Smooth muscle cell (in vitro differentiated cells): ENCODE measurements around the gene TMEM63A. TPM values are rescaled to one million over a fixed set of nuclear protein-coding genes. Genes with fewer than 3 reads are reported as not detected.
A peak's percentile ranks its signal among the peaks of the same experiment; 100 is the strongest.
"Not testable (repeated sequence)": the region's sequence is repeated elsewhere in the genome, so short reads cannot be mapped to it uniquely, and the experiment has no call there.

ENCODE experiments used
- DNase-seq: peaks from one replicate; lab custom pipeline; 2025; ENCODE audit not compliant: unreplicated experiment; lab: John Stamatoyannopoulos, UW
- H2AFZ ChIP-seq: fragments of 200-600 bp; sonication (generic); 2 replicates; pipeline ENCODE4 v1.6.0; 2016; ENCODE audit warnings: antibody characterized with exemption, low read depth, mild to moderate bottlenecking
- H3F3A ChIP-seq: fragments of 200-600 bp; sonication (generic); 2 replicates; pipeline ENCODE4 v1.6.0; 2017; ENCODE audit warnings: antibody characterized with exemption, low read depth
- H3K27ac ChIP-seq: fragments of 200-600 bp; sonication (generic); 2 replicates; pipeline ENCODE4 v1.5.1; 2016; ENCODE audit warnings: low read depth, mild to moderate bottlenecking
- H3K27me3 ChIP-seq: fragments of 200-600 bp; sonication (generic); 2 replicates; pipeline ENCODE4 v1.6.1; 2016; ENCODE audit warnings: low read depth, mild to moderate bottlenecking
- H3K36me3 ChIP-seq: fragments of 200-600 bp; sonication (generic); 2 replicates; pipeline ENCODE4 v1.5.1; 2016; ENCODE audit warnings: low read depth
- H3K4me1 ChIP-seq: fragments of 200-600 bp; sonication (generic); 2 replicates; pipeline ENCODE4 v1.5.1; 2016; ENCODE audit warnings: low read depth
- H3K4me2 ChIP-seq: fragments of 200-600 bp; sonication (generic); 2 replicates; pipeline ENCODE4 v1.6.0; 2016; ENCODE audit warnings: mild to moderate bottlenecking
- H3K4me3 ChIP-seq: fragments of 200-600 bp; sonication (generic); 2 replicates; pipeline ENCODE4 v1.5.1; 2016; ENCODE audit warnings: mild to moderate bottlenecking
- H3K79me2 ChIP-seq: fragments of 200-600 bp; sonication (generic); 2 replicates; pipeline ENCODE4 v1.6.0; 2016; ENCODE audit warnings: low read depth, mild to moderate bottlenecking
- H3K9ac ChIP-seq: fragments of 200-600 bp; sonication (generic); 2 replicates; pipeline ENCODE4 v1.6.0; 2016; ENCODE audit warnings: low read depth
- H3K9me3 ChIP-seq: fragments of 200-600 bp; sonication (generic); replicated peaks from 2 replicates; pipeline ENCODE4 v1.5.1; 2016; ENCODE audit warnings: low read depth
- H4K20me1 ChIP-seq: fragments of 200-600 bp; sonication (generic); 2 replicates; pipeline ENCODE4 v1.6.0; 2016; ENCODE audit warnings: low read depth
- WGBS: methylation state at CpG from one replicate; pipeline ENCODE4 v1.1.7; 2016; ENCODE audit warnings: low lambda C conversion rate; 5-methylcytosine and 5-hydroxymethylcytosine counted together
- polyA plus RNA-seq: library from polyadenylated mRNA; unstranded; fragments of >200 nt; fragmentation: Nextera tagmentation; extraction: Ambion mirVana; gene quantifications from 2 replicates; pipeline ENCODE4 v1.2.1, GENCODE V29; 2016
- total RNA-seq: library from RNA; depleted of rRNA; stranded (reverse); fragments of >200 nt; gene quantifications from 2 replicates; pipeline ENCODE4 v1.2.3, GENCODE V29; 2014
- TF ChIP-seq, protein P1 (sequence below): fragments of 200-600 bp; sonication (generic); IDR thresholded peaks from 2 replicates; pipeline ENCODE4 v1.5.1; 2017; ENCODE audit warnings: borderline replicate concordance, mild to moderate bottlenecking, antibody characterized with exemption; ENCODE audit not compliant: insufficient read depth, poor library complexity, severe bottlenecking

TMEM63A gene
- total RNA-seq (12.0 and 12.3 TPM in 2 replicates), polyA plus RNA-seq (10.9 and 17.9 TPM in 2 replicates)

DNA sequence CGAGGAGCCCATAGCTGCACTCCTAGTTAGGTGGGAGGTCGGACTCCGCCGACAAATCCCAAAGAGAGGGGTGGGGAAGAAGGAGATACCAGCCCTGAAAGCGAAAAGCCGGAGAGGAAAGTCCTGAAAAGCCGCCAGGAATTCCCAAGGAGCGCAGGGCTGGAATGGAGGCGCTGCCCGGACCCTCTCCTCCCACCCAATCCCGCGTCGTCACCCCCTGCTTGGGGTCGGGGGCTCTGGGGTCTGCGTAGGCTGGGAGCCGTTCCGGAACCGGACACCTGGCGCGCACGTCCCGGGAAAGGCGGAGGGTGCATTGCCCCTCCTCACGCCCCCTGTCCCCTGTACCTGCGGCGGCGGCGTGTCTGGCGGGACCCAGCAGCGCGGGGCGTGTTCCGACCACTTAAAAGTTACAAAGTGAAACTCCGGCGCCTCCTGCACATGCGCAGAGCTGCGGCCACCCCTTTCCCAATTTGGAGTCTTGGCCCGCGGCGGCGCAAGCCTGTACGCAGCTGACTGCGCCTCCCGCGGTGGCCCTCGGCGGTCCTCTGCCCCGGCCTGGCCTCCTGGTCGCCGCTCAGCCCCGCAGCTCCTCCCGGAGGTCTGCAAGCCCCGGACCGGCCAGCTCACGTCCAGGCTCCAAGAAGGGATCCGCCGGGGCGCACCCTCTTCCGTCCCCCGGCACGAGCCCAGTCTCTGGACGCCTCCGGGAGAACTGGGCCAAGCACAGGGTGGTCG, at the start of gene TMEM63A:
Gene TMEM63A, minus strand, starts transcription at position 422 of the 735 bp plus-strand sequence. CDS start 4,800 bp downstream, outside the sequence.
- H3K9ac ChIP-seq: peak within 1 kb of the TSS; percentile 70
- no peaks in the 10 kb centered on the region for H3F3A ChIP-seq
- H2AFZ ChIP-seq: peak within 1 kb of the TSS; percentile 94
- peaks cover 3% of the 10 kb centered on the region for H3K79me2 ChIP-seq
- peak within 1 kb of the TSS; percentile 93 for H3K4me3 ChIP-seq
- no peaks in the 10 kb centered on the region for H3K4me1 ChIP-seq
- WGBS: 2% methylated on average over 57 of the region's 64 CpGs
- peaks cover 31% of the 10 kb centered on the region for H4K20me1 ChIP-seq
- H3K9me3 ChIP-seq: no peaks in the 10 kb centered on the region
- peak within 1 kb of the TSS; percentile 91 for H3K4me2 ChIP-seq
- peak; percentile 76 for DNase-seq
- no peaks in the 10 kb centered on the region for H3K36me3 ChIP-seq
- TF ChIP-seq, protein P1, sequence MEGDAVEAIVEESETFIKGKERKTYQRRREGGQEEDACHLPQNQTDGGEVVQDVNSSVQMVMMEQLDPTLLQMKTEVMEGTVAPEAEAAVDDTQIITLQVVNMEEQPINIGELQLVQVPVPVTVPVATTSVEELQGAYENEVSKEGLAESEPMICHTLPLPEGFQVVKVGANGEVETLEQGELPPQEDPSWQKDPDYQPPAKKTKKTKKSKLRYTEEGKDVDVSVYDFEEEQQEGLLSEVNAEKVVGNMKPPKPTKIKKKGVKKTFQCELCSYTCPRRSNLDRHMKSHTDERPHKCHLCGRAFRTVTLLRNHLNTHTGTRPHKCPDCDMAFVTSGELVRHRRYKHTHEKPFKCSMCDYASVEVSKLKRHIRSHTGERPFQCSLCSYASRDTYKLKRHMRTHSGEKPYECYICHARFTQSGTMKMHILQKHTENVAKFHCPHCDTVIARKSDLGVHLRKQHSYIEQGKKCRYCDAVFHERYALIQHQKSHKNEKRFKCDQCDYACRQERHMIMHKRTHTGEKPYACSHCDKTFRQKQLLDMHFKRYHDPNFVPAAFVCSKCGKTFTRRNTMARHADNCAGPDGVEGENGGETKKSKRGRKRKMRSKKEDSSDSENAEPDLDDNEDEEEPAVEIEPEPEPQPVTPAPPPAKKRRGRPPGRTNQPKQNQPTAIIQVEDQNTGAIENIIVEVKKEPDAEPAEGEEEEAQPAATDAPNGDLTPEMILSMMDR: peak; percentile 3
- H3K27ac ChIP-seq: peak within 1 kb of the TSS; percentile 11
- H3K27me3 ChIP-seq: peaks cover 5% of the 10 kb centered on the region

DNA sequence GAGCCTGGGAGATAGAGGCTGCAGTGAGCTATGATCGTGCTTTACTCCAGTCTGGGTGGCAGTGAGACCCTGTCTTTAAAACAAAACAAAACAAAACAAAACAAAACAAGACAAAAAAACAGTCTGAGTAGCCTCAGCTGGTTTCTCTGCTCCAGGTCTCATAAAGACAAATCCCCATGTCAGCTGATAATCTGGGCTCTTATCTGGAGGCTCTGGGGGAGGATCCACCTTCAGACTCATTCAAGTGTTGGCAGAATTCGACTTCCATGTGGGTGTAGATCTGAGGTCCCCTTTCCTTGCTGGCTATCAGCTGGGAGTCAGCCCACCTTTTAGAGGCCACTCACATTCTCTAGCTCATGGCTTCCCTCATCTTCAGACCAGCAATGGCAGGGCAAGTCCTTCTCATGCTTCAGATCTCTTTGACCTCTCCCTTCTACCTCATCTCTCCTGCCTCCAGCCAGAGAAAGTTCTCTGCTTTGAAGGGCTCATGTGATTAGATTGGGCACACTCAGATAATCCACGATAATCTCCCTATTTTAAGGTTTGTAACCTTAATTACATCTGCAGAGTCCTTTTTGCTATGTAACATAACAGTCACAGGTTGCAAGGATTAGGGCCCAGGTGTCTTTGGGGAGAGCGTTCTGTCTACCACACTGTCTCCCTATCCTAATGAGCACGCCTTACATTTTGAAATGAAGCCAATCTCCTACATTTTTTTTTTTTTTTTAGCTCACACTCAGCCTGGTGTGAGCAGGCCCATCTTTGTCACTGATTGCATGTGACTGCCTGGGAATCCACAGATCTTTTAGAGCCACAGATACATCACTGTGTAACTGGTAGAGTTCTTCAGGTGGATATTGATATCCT, 49.3 kb upstream of the TMEM63A start:
- Histone ChIP-seq H3K4me2 (no peak overlapping the region), H3K4me3 (no peak overlapping the region), H3K27me3 (no peaks in the 10 kb centered on the region), H3K79me2 (no peaks in the 10 kb centered on the region), H3K36me3 (no peaks in the 10 kb centered on the region), H3K9me3 (no peaks in the 10 kb centered on the region), H3K4me1 (peaks cover 4% of the 10 kb centered on the region), H2AFZ (no peak overlapping the region), H4K20me1 (no peaks in the 10 kb centered on the region), H3F3A (no peaks in the 10 kb centered on the region), H3K27ac (no peak overlapping the region), H3K9ac (no peak overlapping the region)
- DNase-seq: no peak
- TF ChIP-seq, protein P1: no peak
- 78% methylated on average over 5 of the region's 5 CpGs for WGBS

DNA sequence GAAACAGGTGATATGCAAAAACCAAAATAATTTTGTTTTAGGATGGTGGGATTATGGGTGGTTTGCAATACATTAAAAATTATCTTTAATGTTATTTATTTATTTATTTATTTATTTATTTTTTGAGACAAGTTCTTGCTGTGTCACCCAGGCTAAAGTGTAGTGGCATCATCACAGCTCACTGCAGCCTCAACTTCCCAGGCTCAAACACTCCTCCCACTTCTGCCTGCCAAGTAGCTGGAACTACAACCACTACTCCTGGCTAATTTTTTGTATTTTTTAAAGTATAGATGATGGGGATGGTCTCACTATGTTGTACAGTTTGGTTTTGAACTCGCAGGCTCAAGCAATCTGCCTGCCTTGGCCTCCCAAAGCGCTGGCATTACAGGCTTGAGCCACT, 48.4 kb upstream of the TMEM63A start:
- H3F3A ChIP-seq: no peaks in the 10 kb centered on the region
- peaks cover 4% of the 10 kb centered on the region for H3K4me1 ChIP-seq
- no peak overlapping the region for H3K4me3 ChIP-seq
- H3K9me3 ChIP-seq: no peaks in the 10 kb centered on the region
- H3K4me2 ChIP-seq: no peak overlapping the region
- no peak for DNase-seq
- no peaks in the 10 kb centered on the region for H4K20me1 ChIP-seq
- H3K79me2 ChIP-seq: no peaks in the 10 kb centered on the region
- H3K27ac ChIP-seq: no peak overlapping the region
- H2AFZ ChIP-seq: no peak overlapping the region
- no peaks in the 10 kb centered on the region for H3K27me3 ChIP-seq
- 90% methylated on average over 2 of the region's 2 CpGs for WGBS
- no peaks in the 10 kb centered on the region for H3K36me3 ChIP-seq
- H3K9ac ChIP-seq: no peak overlapping the region
- TF ChIP-seq, protein P1: no peak

DNA sequence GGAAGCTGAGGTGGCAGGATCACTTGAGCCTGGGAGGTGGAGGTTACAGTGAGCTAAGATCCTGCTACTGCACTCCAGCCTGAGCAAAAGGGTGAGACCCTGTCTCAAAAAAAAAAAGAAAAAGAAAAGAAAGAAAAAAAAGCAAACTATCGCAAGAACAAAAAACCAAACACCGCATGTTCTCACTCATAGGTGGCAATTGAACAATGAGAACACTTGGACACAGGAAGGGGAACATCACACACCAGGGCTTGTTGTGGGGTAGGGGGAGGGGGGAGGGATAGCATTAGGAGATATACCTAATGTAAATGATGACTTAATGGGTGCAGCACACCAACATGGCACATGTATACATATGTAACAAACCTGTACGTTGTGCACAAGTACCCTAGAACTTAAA, 47.3 kb upstream of the TMEM63A start:
- H3K9ac ChIP-seq, H3K36me3 ChIP-seq, H3K27ac ChIP-seq, H3K9me3 ChIP-seq, H2AFZ ChIP-seq, H3K27me3 ChIP-seq, H3K4me1 ChIP-seq, H4K20me1 ChIP-seq, H3F3A ChIP-seq, H3K4me2 ChIP-seq, DNase-seq, H3K79me2 ChIP-seq, H3K4me3 ChIP-seq: not testable (repeated sequence)
- WGBS: 97% methylated on average over 3 of the region's 3 CpGs
